B cell (primary cell): Measurements from ENCODE around the gene MAB21L4. TPM values are rescaled to one million over a fixed set of nuclear protein-coding genes. Genes with fewer than 3 reads are reported as not detected.

Experiments used
- ATAC-seq: fragments of 200-7000 bp; cut with Tn5 transposase; one replicate; pipeline ENCODE4 v1.10.0; 2021; ENCODE audit warnings: low read depth, mild to moderate bottlenecking, moderate number of reproducible peaks, moderate library complexity
- CTCF ChIA-PET: fragments of 350-600 bp; sonication (Branson Sonifier 250); formaldehyde crosslinking; loops from one replicate; lab custom pipeline; 2021; ENCODE audit warnings: antibody characterized with exemption, inconsistent platforms; lab: Charles Lee
- POLR2A ChIA-PET: fragments of 350-600 bp; sonication (Branson Sonifier 250); formaldehyde crosslinking; loops from one replicate; lab custom pipeline; 2021; ENCODE audit warnings: antibody characterized with exemption; lab: Charles Lee
- DNase-seq: peaks from one replicate; pipeline ENCODE4 v3.0.0; 2013
- H2AFZ ChIP-seq: 2 replicates; pipeline ENCODE4 v1.6.1; 2012; ENCODE audit warnings: mild to moderate bottlenecking, low read depth, low read length; ENCODE audit not compliant: insufficient read depth, poor library complexity, severe bottlenecking
- H3K27ac ChIP-seq, 2 donors: 1 replicate in 1 of 2; 2 replicates in 1 of 2; pipeline ENCODE4 v1.5.1; 2012 to 2013; ENCODE audit warnings: low read length in 2 of 2, mild to moderate bottlenecking in 2 of 2, moderate library complexity in 1 of 2
- H3K27me3 ChIP-seq, 4 experiments: fragments of 200-600 bp in 1 of 4; sonication (generic) in 1 of 4; replicated peaks in 1 of 4; 1 replicate in 2 of 4; 2 replicates in 2 of 4; pipeline versions ENCODE4 v1.6.1 to v1.7.0; 2013 to 2016; ENCODE audit warnings: low read length in 3 of 4, mild to moderate bottlenecking in 2 of 4, mixed read lengths in 1 of 4, moderate library complexity in 1 of 4; ENCODE audit not compliant: insufficient read depth in 4 of 4, control insufficient read depth in 3 of 4; ENCODE audit errors: control extremely low read depth in 1 of 4
- H3K36me3 ChIP-seq, 2 experiments: replicated peaks in 1 of 2; 1 replicate in 1 of 2; 2 replicates in 1 of 2; pipeline versions ENCODE4 v1.6.1 to v1.7.1; 2013; ENCODE audit warnings: low read length in 1 of 2; ENCODE audit not compliant: insufficient read depth in 2 of 2, control insufficient read depth in 1 of 2; ENCODE audit errors: control extremely low read depth in 1 of 2, extremely low read depth in 1 of 2
- H3K4me1 ChIP-seq, 2 donors: fragments of 200-600 bp in 1 of 2; sonication (generic) in 1 of 2; 1 replicate in 1 of 2; 2 replicates in 1 of 2; pipeline versions ENCODE4 v1.5.1 to v1.6.1; 2013 to 2017; ENCODE audit warnings: low read length in 2 of 2; ENCODE audit not compliant: control insufficient read depth in 2 of 2, insufficient read depth in 2 of 2
- H3K4me2 ChIP-seq: replicated peaks from 2 replicates; pipeline ENCODE3; 2012; ENCODE audit warnings: mild to moderate bottlenecking, low read depth, low read length; ENCODE audit not compliant: poor library complexity, severe bottlenecking
- H3K4me3 ChIP-seq, 5 experiments: fragments of 200-600 bp in 1 of 5; sonication (generic) in 1 of 5; 1 replicate in 3 of 5; 2 replicates in 2 of 5; pipeline versions ENCODE4 v1.5.1 to v1.7.0; 2011 to 2016; ENCODE audit warnings: low read length in 4 of 5, mild to moderate bottlenecking in 4 of 5, low read depth in 2 of 5, control low read depth in 1 of 5, moderate library complexity in 1 of 5; ENCODE audit not compliant: insufficient read depth in 1 of 5; ENCODE audit errors: control extremely low read depth in 1 of 5, extremely low read depth in 1 of 5
- H3K79me2 ChIP-seq: fragments of 200-600 bp; sonication (generic); one replicate; pipeline ENCODE4 v1.6.0; 2016; ENCODE audit warnings: low read length; ENCODE audit not compliant: control insufficient read depth, insufficient read depth
- H3K9ac ChIP-seq: fragments of 200-600 bp; sonication (generic); 2 replicates; pipeline ENCODE4 v1.6.1; 2017; ENCODE audit warnings: mild to moderate bottlenecking, low read length, moderate library complexity
- H3K9me3 ChIP-seq, 3 donors: one replicate each; pipeline versions ENCODE4 v1.6.1 to v1.7.1; 2013; ENCODE audit warnings: low read length in 2 of 3; ENCODE audit not compliant: control insufficient read depth in 2 of 3, insufficient read depth in 1 of 3; ENCODE audit errors: control extremely low read depth in 1 of 3
- H4K20me1 ChIP-seq: 2 replicates; pipeline ENCODE4 v1.6.0; 2012; ENCODE audit warnings: mild to moderate bottlenecking, low read length; ENCODE audit not compliant: insufficient read depth, control insufficient read depth, poor library complexity, severe bottlenecking
- H3K27ac Mint-ChIP-seq: one replicate; pipeline ENCODE4 v1.8.0; 2021; ENCODE audit warnings: mixed read lengths
- H3K27me3 Mint-ChIP-seq: one replicate; pipeline ENCODE4 v1.8.0; 2021; ENCODE audit warnings: mixed read lengths
- H3K4me1 Mint-ChIP-seq: one replicate; pipeline ENCODE4 v1.8.0; 2021; ENCODE audit warnings: mixed read lengths
- H3K4me3 Mint-ChIP-seq: one replicate; pipeline ENCODE4 v1.8.0; 2021; ENCODE audit warnings: mixed read lengths
- H3K9me3 Mint-ChIP-seq: one replicate; pipeline ENCODE4 v1.8.0; 2022; ENCODE audit warnings: mixed read lengths; ENCODE audit not compliant: insufficient read depth
- EZH2 ChIP-seq: IDR thresholded peaks from 2 replicates; pipeline ENCODE4 v1.6.1; 2012; ENCODE audit warnings: borderline replicate concordance, low read depth, mild to moderate bottlenecking, moderate library complexity, low read length; ENCODE audit not compliant: insufficient read depth, poor library complexity, severe bottlenecking
- WGBS: methylation state at CpG from one replicate; pipeline ENCODE4 v1.1.5; 2013; ENCODE audit warnings: missing lambda C conversion rate; ENCODE audit not compliant: insufficient coverage; 5-methylcytosine and 5-hydroxymethylcytosine counted together
- intact Hi-C: fragments of 100-400 bp; cut with micrococcal nuclease; formaldehyde crosslinking; loops from one replicate; pipeline ENCODE4 v1.10.0; 2022
- polyA plus RNA-seq: library from polyadenylated mRNA; depleted of rRNA; stranded (reverse); fragments of >200 nt; gene quantifications from 2 replicates; pipeline ENCODE4 v1.2.3, GENCODE V29; 2012
- total RNA-seq, 2 donors: library from RNA; stranded (reverse); fragments of 120-200 nt in 1 of 2; gene quantifications; 1 replicate in 1 of 2; 2 replicates in 1 of 2; pipeline versions ENCODE4 v1.2.3 to v1.2.4, GENCODE V29; 2013 to 2022
- TF ChIP-seq, protein P1 (sequence below): fragments of 200-600 bp; IDR thresholded peaks from one replicate; pipeline ENCODE4 v1.8.0; 2022; ENCODE audit warnings: antibody characterized with exemption, mild to moderate bottlenecking

Gene MAB21L4
- total and polyA plus RNA-seq, 2 donors (not counting 1 experiment from before 2014, with no cell fraction given), result not detected

DNA sequence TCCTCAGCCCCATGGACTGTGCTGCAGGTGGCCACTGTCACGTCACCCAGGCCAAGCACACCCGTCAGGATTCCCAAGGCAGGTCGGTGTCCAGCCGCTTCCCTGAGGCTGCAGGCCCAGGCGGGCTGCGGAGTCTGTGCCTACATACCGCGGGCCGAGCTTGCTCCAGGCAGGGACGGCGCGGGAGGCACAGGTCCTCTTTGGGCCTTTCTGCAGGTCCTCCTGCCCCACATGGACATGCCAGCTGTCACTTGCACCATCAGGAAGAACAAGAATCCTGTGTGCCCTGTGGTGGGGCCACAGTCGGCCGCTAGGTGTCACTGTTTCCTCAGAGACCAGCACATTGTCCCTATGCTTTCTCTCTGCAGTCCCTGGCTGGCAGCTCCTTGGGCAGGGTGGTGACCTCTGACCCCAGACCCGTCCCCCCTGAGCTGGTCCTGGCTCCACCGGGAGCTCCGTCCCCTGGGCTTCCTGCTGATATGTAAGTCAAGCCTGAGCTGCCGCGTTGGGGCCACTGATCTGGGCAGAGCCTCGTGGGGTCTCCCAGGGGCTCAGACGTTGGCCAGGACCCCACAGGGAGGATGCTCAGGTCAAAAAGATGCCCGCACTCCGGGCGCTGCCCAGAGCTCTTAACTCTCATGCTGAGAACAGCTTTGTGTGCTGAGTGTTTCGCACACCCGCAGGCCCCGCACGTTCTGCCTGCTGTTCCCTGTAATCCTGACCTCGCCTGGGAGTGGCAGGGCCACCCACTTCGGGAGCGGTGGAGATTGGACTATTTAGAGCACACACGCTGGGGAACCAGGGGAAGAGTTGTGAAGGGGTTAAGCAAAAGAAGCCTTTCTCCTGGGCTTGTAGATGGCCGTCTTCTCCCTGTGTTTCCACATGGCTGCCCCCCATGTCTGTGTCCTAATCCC is 44.6 kb downstream of the MAB21L4 start:
- TF ChIP-seq, protein P1, sequence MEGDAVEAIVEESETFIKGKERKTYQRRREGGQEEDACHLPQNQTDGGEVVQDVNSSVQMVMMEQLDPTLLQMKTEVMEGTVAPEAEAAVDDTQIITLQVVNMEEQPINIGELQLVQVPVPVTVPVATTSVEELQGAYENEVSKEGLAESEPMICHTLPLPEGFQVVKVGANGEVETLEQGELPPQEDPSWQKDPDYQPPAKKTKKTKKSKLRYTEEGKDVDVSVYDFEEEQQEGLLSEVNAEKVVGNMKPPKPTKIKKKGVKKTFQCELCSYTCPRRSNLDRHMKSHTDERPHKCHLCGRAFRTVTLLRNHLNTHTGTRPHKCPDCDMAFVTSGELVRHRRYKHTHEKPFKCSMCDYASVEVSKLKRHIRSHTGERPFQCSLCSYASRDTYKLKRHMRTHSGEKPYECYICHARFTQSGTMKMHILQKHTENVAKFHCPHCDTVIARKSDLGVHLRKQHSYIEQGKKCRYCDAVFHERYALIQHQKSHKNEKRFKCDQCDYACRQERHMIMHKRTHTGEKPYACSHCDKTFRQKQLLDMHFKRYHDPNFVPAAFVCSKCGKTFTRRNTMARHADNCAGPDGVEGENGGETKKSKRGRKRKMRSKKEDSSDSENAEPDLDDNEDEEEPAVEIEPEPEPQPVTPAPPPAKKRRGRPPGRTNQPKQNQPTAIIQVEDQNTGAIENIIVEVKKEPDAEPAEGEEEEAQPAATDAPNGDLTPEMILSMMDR, result peak; percentile 95
- no peak for TF ChIP-seq EZH2
- no peaks in the 10 kb centered on the region for H4K20me1 ChIP-seq
- ATAC-seq, result peak; percentile 85
- H3K27ac ChIP-seq, result no peak overlapping the region
- H3K4me3 ChIP-seq, result no peak overlapping the region
- H3K27ac Mint-ChIP-seq, result no peak overlapping the region
- ChIA-PET CTCF (interaction anchor here (0.6 to 2.4 kb wide), 16 partner anchors 10 to 1169 kb away, joined by 3 to 9 read pairs (median 4); partner anchors contain the start of gene PPP1R7), POLR2A (no interaction called here)
- peaks cover 0 to 2% (median 0%) of the 10 kb centered on the region in 4 experiments for H3K27me3 ChIP-seq
- no peaks in the 10 kb centered on the region for H3K4me1 ChIP-seq
- WGBS, result 52% methylated on average over 32 of the region's 33 CpGs
- intact Hi-C loops, result loop anchor here (2.0 kb wide), 1 partner anchor 1025 kb away; no protein-coding TSS in a partner anchor
- no peak overlapping the region for H2AFZ ChIP-seq
- peaks cover 0 to 34% (median 8%) of the 10 kb centered on the region in 3 donors for H3K9me3 ChIP-seq
- peaks cover 5% of the 10 kb centered on the region for H3K9me3 Mint-ChIP-seq
- peak; percentile 84 for DNase-seq
- H3K27me3 Mint-ChIP-seq, result no peaks in the 10 kb centered on the region
- no peak overlapping the region for H3K4me2 ChIP-seq
- H3K4me3 Mint-ChIP-seq, result no peak overlapping the region
- no peaks in the 10 kb centered on the region for H3K79me2 ChIP-seq
- H3K4me1 Mint-ChIP-seq, result no peaks in the 10 kb centered on the region
- H3K9ac ChIP-seq, result no peak overlapping the region
- H3K36me3 ChIP-seq, result no peaks in the 10 kb centered on the region

DNA sequence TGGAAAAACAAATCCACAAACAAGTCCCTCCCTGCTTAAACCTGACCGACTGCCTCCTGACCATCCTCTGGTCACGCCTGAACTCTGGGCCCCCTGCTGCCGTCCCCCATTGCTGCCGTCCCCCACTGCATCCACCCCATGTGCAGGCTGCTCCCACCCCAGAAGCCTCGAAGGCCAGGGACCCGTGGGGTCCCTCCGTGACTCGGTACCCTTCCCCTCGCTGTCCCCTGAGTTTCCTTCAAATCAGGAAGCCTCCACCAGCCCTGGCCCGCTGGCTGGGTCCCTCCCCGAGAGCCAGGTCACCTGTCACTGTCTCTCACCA is 45.2 kb downstream of the MAB21L4 start:
- ChIA-PET POLR2A (no interaction called here), CTCF (interaction anchor here (0.9 to 2.4 kb wide), 14 partner anchors 11 to 1170 kb away, joined by 3 to 9 read pairs (median 4); partner anchors contain the start of gene PPP1R7)
- H3K4me2 ChIP-seq, result no peak overlapping the region
- H3K4me3 ChIP-seq, result no peak overlapping the region
- H4K20me1 ChIP-seq, result no peaks in the 10 kb centered on the region
- peaks cover 0 to 28% (median 8%) of the 10 kb centered on the region in 3 donors for H3K9me3 ChIP-seq
- no peaks in the 10 kb centered on the region for H3K4me1 ChIP-seq
- intact Hi-C loops, result loop anchor here (2.0 kb wide), 1 partner anchor 1026 kb away; no protein-coding TSS in a partner anchor
- Mint-ChIP-seq H3K27me3 (no peaks in the 10 kb centered on the region), H3K4me3 (no peak overlapping the region), H3K27ac (no peak overlapping the region), H3K4me1 (no peaks in the 10 kb centered on the region), H3K9me3 (peaks cover 5% of the 10 kb centered on the region)
- no peak for ATAC-seq
- H3K36me3 ChIP-seq, result no peaks in the 10 kb centered on the region
- H3K27ac ChIP-seq, result no peak overlapping the region
- no peak for DNase-seq
- 71% methylated on average over 11 of the region's 11 CpGs for WGBS
- H3K27me3 ChIP-seq, result peaks cover 0 to 2% (median 0%) of the 10 kb centered on the region in 4 experiments
- H3K9ac ChIP-seq, result no peak overlapping the region
- no peak overlapping the region for H2AFZ ChIP-seq
- TF ChIP-seq, protein P1, result no peak
- TF ChIP-seq EZH2, result no peak
- H3K79me2 ChIP-seq, result no peaks in the 10 kb centered on the region
